K562 (cell line): ENCODE measurements around the gene FGF1. TPM values are rescaled to one million over a fixed set of nuclear protein-coding genes. Genes with fewer than 3 reads are reported as not detected.
A peak's percentile ranks its signal among the peaks of the same experiment; 100 is the strongest.

Source experiments
- BRD9 ChIP-seq: fragments of 450-650 bp; IDR thresholded peaks from 2 replicates; pipeline ENCODE4 v1.6.1; 2018; ENCODE audit warnings: low read depth; ENCODE audit not compliant: partially characterized antibody
- CC2D1A ChIP-seq: fragments of 450-650 bp; IDR thresholded peaks from 2 replicates; pipeline ENCODE4 v1.6.1; 2017; ENCODE audit warnings: mild to moderate bottlenecking
- MAFG ChIP-seq: fragments of 450-650 bp; conservative IDR thresholded peaks from 2 replicates; pipeline ENCODE4 v1.6.1; 2016; ENCODE audit warnings: missing genetic modification characterization, missing compliant biosample characterization
- ZFP30 ChIP-seq: fragments of 250-450 bp; sonication (Bioruptor Pico); IDR thresholded peaks from 2 replicates; pipeline ENCODE4 v1.8.0; 2022; ENCODE audit warnings: moderate library complexity, mild to moderate bottlenecking, inconsistent platforms, borderline replicate concordance
- ZNF23 ChIP-seq: fragments of 250-450 bp; sonication (Bioruptor Pico); IDR thresholded peaks from 2 replicates; pipeline ENCODE4 v1.4.0; 2020; ENCODE audit warnings: mild to moderate bottlenecking
- ZNF239 ChIP-seq: fragments of 250-450 bp; sonication (Bioruptor Pico); IDR thresholded peaks from 2 replicates; pipeline ENCODE4 v1.4.0; 2020; ENCODE audit warnings: mild to moderate bottlenecking
- ZNF589 ChIP-seq: fragments of 200-800 bp; sonication (Bioruptor generic); IDR thresholded peaks from 2 replicates; pipeline ENCODE4 v1.6.1; 2016; ENCODE audit warnings: low read depth, missing genetic modification characterization, missing compliant biosample characterization
- polyA plus RNA-seq, 8 experiments: library from polyadenylated mRNA; depleted of rRNA in 4 of 8; stranded (reverse) in 5 of 8; unstranded in 3 of 8; fragments of >200 nt; fragmentation: Nextera tagmentation in 2 of 8; fragmentation: Illumina TruSeq in 1 of 8; extraction: Ambion mirVana in 2 of 8; extraction: Trizol in 1 of 8; gene quantifications; 2 replicates each; pipeline versions ENCODE4 v1.2.1 to v1.2.3, GENCODE V29; 2011 to 2014; ENCODE audit warnings: inconsistent platforms in 1 of 8, missing spikeins in 1 of 8
- total RNA-seq, 7 experiments: library from RNA; depleted of rRNA in 6 of 7; stranded (reverse); fragments of >200 nt in 6 of 7; fragmentation: Illumina TruSeq in 2 of 7; extraction: Trizol in 2 of 7; gene quantifications; 2 replicates each; pipeline versions ENCODE4 v1.2.1 to v1.2.3, GENCODE V29; 2011 to 2021; ENCODE audit warnings: low replicate concordance in 1 of 7
- TF ChIP-seq, protein P1 (sequence below): fragments of 450-650 bp; IDR thresholded peaks from 2 replicates; pipeline ENCODE4 v1.6.1; 2018; ENCODE audit warnings: mild to moderate bottlenecking, low read depth; ENCODE audit not compliant: partially characterized antibody
- TF ChIP-seq, protein P2 (sequence below): sonication (generic); IDR thresholded peaks from 2 replicates; pipeline ENCODE4 v1.6.1; 2016
- TF ChIP-seq, protein P3 (sequence below), 2 experiments: fragments of 450-650 bp; formaldehyde crosslinking in 1 of 2; IDR thresholded peaks; 2 replicates each; pipeline versions ENCODE4 v1.4.0 to v1.6.1; 2014 to 2020; ENCODE audit warnings: mild to moderate bottlenecking in 2 of 2, borderline replicate concordance in 1 of 2, low read depth in 1 of 2
- TF ChIP-seq, protein P4 (sequence below): IDR thresholded peaks from 2 replicates; pipeline ENCODE4 v1.6.1; 2012; ENCODE audit warnings: low read depth, low read length, improper control_type of control experiment, borderline replicate concordance
- TF ChIP-seq, protein P5 (sequence below): fragments of 450-650 bp; formaldehyde crosslinking; IDR thresholded peaks from 2 replicates; pipeline ENCODE4 v1.4.0; 2020; ENCODE audit warnings: mild to moderate bottlenecking, moderate library complexity

FGF1 gene
- total and polyA plus RNA-seq, 9 of the 15 experiments (the other 6 are each of a cell fraction or from before 2014, with no cell fraction given): not detected

DNA sequence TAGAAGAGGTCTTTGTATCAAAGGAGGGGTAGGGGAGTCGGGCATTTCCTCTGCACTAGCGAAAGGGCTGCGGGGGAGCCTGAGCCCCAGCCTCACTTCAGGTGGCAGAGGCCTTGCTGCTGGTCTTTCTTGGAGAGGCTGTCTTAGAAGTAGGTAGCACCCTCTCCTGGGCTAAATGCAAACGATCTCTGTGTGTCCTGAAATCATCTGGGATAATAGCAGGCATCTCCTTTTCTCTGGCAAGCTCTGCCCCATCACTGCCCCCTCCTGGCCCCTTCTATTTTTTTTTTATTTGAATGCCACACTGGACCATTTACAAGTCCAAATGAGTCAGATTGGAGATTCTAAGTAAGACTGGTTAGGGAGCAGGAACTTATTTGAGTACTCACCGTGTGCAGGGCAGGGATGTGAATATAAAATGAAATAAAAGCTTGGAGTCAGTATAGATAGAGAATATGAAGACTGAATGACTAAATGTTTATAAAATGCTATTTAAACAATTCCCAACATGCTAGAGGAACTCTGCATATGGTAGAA, 137.1 kb downstream of the FGF1 start (continued):
- TF ChIP-seq, protein P1, sequence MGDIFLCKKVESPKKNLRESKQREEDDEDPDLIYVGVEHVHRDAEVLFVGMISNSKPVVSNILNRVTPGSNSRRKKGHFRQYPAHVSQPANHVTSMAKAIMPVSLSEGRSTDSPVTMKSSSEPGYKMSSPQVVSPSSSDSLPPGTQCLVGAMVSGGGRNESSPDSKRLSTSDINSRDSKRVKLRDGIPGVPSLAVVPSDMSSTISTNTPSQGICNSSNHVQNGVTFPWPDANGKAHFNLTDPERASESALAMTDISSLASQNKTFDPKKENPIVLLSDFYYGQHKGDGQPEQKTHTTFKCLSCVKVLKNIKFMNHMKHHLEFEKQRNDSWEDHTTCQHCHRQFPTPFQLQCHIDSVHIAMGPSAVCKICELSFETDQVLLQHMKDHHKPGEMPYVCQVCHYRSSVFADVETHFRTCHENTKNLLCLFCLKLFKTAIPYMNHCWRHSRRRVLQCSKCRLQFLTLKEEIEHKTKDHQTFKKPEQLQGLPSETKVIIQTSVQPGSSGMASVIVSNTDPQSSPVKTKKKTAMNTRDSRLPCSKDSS: no peak
- TF ChIP-seq MAFG (tag): no peak
- peak; percentile 73; the same call in 1 of the 2 replicates for TF ChIP-seq CC2D1A
- TF ChIP-seq ZNF23: no peak
- peak; percentile 71; the same call in 1 of the 2 replicates for TF ChIP-seq ZNF589 (CRISPR knock-in tag)
- TF ChIP-seq ZNF239: no peak
- TF ChIP-seq, protein P2, sequence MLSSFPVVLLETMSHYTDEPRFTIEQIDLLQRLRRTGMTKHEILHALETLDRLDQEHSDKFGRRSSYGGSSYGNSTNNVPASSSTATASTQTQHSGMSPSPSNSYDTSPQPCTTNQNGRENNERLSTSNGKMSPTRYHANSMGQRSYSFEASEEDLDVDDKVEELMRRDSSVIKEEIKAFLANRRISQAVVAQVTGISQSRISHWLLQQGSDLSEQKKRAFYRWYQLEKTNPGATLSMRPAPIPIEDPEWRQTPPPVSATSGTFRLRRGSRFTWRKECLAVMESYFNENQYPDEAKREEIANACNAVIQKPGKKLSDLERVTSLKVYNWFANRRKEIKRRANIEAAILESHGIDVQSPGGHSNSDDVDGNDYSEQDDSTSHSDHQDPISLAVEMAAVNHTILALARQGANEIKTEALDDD: peak; percentile 45; the same call in 1 of the 2 replicates
- TF ChIP-seq, protein P3, sequence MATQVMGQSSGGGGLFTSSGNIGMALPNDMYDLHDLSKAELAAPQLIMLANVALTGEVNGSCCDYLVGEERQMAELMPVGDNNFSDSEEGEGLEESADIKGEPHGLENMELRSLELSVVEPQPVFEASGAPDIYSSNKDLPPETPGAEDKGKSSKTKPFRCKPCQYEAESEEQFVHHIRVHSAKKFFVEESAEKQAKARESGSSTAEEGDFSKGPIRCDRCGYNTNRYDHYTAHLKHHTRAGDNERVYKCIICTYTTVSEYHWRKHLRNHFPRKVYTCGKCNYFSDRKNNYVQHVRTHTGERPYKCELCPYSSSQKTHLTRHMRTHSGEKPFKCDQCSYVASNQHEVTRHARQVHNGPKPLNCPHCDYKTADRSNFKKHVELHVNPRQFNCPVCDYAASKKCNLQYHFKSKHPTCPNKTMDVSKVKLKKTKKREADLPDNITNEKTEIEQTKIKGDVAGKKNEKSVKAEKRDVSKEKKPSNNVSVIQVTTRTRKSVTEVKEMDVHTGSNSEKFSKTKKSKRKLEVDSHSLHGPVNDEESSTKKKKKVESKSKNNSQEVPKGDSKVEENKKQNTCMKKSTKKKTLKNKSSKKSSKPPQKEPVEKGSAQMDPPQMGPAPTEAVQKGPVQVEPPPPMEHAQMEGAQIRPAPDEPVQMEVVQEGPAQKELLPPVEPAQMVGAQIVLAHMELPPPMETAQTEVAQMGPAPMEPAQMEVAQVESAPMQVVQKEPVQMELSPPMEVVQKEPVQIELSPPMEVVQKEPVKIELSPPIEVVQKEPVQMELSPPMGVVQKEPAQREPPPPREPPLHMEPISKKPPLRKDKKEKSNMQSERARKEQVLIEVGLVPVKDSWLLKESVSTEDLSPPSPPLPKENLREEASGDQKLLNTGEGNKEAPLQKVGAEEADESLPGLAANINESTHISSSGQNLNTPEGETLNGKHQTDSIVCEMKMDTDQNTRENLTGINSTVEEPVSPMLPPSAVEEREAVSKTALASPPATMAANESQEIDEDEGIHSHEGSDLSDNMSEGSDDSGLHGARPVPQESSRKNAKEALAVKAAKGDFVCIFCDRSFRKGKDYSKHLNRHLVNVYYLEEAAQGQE (IDR thresholded peaks at IDR 0.05; ENCODE audit: borderline replicate concordance): peak; percentile 94
- TF ChIP-seq, protein P3 (CRISPR knock-in tag; IDR thresholded peaks at IDR 0.05; ENCODE audit: low read depth): no peak
- TF ChIP-seq, protein P4, sequence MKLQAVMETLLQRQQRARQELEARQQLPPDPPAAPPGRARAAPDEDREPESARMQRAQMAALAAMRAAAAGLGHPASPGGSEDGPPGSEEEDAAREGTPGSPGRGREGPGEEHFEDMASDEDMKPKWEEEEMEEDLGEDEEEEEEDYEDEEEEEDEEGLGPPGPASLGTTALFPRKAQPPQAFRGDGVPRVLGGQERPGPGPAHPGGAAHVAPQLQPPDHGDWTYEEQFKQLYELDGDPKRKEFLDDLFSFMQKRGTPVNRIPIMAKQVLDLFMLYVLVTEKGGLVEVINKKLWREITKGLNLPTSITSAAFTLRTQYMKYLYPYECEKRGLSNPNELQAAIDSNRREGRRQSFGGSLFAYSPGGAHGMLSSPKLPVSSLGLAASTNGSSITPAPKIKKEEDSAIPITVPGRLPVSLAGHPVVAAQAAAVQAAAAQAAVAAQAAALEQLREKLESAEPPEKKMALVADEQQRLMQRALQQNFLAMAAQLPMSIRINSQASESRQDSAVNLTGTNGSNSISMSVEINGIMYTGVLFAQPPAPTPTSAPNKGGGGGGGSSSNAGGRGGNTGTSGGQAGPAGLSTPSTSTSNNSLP: peak; percentile 85; the same call in 1 of the 2 replicates
- TF ChIP-seq ZFP30 (CRISPR knock-in tag): no peak
- peak; percentile 61 for TF ChIP-seq BRD9
- TF ChIP-seq, protein P5, sequence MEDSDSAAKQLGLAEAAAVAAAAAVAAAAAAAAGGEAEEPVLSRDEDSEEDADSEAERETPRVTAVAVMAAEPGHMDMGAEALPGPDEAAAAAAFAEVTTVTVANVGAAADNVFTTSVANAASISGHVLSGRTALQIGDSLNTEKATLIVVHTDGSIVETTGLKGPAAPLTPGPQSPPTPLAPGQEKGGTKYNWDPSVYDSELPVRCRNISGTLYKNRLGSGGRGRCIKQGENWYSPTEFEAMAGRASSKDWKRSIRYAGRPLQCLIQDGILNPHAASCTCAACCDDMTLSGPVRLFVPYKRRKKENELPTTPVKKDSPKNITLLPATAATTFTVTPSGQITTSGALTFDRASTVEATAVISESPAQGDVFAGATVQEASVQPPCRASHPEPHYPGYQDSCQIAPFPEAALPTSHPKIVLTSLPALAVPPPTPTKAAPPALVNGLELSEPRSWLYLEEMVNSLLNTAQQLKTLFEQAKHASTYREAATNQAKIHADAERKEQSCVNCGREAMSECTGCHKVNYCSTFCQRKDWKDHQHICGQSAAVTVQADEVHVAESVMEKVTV (CRISPR knock-in tag): peak; percentile 93
